Measurements from ENCODE around the gene PRKCA. TPM values are rescaled to one million over a fixed set of nuclear protein-coding genes. Genes with fewer than 3 reads are reported as not detected.

The PRKCA gene
- total and polyA plus RNA-seq, 10 of the 15 experiments (the other 5 are each of a cell fraction or from before 2014, with no cell fraction given) = 0.11 to 14.6 (median 0.72) TPM

- ChIA-PET RAD21 (ENCODE audit: unreplicated experiment) (no interaction called here), POLR2A (no interaction called here), CTCF (interaction anchor here (0.5 kb wide), 1 partner anchor 644 kb away, joined by 5 read pairs; no protein-coding TSS in a partner anchor), SMC1A (ENCODE audit: uncharacterized antibody, unreplicated experiment) (interaction anchor here (1.3 to 2.5 kb wide), 3 partner anchors 9 to 134 kb away, joined by 4 to 11 read pairs (median 5); no protein-coding TSS in a partner anchor)
- ATAC-seq (no peak), FAIRE-seq (no peak), DNase-seq (ENCODE audit: low read depth, low spot score) (no peak)
- intact Hi-C loops (cut with micrococcal nuclease; ENCODE audit: unreplicated experiment) (no loop called here), in situ Hi-C loops (cut with MboI) (no loop called here)
- Histone ChIP-seq H2AFZ (ENCODE audit: control insufficient read depth, low read depth, low read length) (no peak overlapping the region), H4K20me1 (ENCODE audit: control insufficient read depth, insufficient read depth) (no peaks in the 10 kb centered on the region), H3K4me1 (ENCODE audit: control insufficient read depth, insufficient read depth, low read length) (no peaks in the 10 kb centered on the region; the same call in 1 of the 2 replicates), H3K9me3 (replicated peaks; ENCODE audit: control insufficient read depth, insufficient read depth, low read length) (no peaks in the 10 kb centered on the region; the same call in 2 of the 3 replicates), H3K27me3 (replicated peaks in 1 of 2; ENCODE audit: control insufficient read depth in 2 of 2, insufficient read depth in 2 of 2, low read length in 1 of 2) (no peaks in the 10 kb centered on the region), H3K9ac (ENCODE audit: control insufficient read depth, insufficient read depth, low read length) (no peak overlapping the region), H3K4me3 (no peak overlapping the region), H3K27ac (ENCODE audit: control insufficient read depth, insufficient read depth) (no peak overlapping the region), H3K36me3 (ENCODE audit: control insufficient read depth in 2 of 2, insufficient read depth in 2 of 2, low read length in 1 of 2) (no peaks in the 10 kb centered on the region), H3K79me2 (ENCODE audit: control insufficient read depth, insufficient read depth, low read length) (no peaks in the 10 kb centered on the region), H3K4me2 (ENCODE audit: control insufficient read depth, insufficient read depth) (no peak overlapping the region)
- BruUV-seq (replicated peaks) = no TSS peak
- TF ChIP-seq SUZ12 (IDR thresholded peaks at IDR 0.05; ENCODE audit: unreplicated experiment) = no peak
- TF ChIP-seq SPI1 (IDR thresholded peaks at IDR 0.05; ENCODE audit: borderline replicate concordance, insufficient read depth, low read depth, low read length) = peak; percentile 62; the same call in 1 of the 2 replicates
- no peak for TF ChIP-seq NR2F1 (conservative IDR thresholded peaks at IDR 0.05)
- TF ChIP-seq, protein P1, sequence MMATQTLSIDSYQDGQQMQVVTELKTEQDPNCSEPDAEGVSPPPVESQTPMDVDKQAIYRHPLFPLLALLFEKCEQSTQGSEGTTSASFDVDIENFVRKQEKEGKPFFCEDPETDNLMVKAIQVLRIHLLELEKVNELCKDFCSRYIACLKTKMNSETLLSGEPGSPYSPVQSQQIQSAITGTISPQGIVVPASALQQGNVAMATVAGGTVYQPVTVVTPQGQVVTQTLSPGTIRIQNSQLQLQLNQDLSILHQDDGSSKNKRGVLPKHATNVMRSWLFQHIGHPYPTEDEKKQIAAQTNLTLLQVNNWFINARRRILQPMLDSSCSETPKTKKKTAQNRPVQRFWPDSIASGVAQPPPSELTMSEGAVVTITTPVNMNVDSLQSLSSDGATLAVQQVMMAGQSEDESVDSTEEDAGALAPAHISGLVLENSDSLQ (IDR thresholded peaks at IDR 0.05) = no peak
- no peak for TF ChIP-seq POLR2AphosphoS5 (IDR thresholded peaks at IDR 0.05; ENCODE audit: low read length)
- no peak for TF ChIP-seq SIN3A (IDR thresholded peaks at IDR 0.05; ENCODE audit: low read depth, low read length)
- 6% methylated on average over 5 of the region's 5 CpGs for WGBS (ENCODE audit: insufficient coverage, insufficient replicate concordance, low lambda C conversion rate, missing lambda C conversion rate)
These were observed 130.7 kb downstream of the PRKCA start for GRCh38 chr17:66432996-66433551.

Data from GM12878 (cell line).